Activated effector memory CD4-positive, alpha-beta T cell treated with Interleukin-2 at 50 U/mL for 16 hours (primary cell): ENCODE data around the gene PMM1.
"Not testable (repeated sequence)": the region's sequence is repeated elsewhere in the genome, so short reads cannot be mapped to it uniquely, and the experiment has no call there.

Experiments
- DNase-seq: peaks from one replicate; pipeline ENCODE4 v3.0.0-alpha.2; 2020

The PMM1 gene

DNA sequence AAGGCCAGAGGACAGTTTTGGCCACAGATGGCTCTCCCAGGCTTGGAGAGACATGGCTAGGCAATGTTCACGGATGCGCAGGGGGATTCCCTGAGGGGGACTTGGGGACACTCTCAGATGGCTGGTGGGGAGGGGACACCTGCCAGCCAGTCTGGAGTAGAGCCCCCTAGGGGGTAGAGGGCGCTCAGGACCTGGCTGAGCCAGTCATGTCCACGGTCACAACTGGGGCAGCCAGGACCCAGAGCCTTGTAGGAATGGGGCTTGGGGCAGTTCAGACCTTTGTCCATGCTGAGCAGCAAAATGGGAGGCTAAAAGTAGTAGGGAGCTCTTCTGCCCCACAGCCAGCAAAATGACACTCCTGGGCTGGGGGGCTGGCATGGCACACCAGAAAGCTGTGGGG is 27.2 kb downstream of the PMM1 start:
- no peak for DNase-seq

- DNase-seq, result no peak
Measured at GRCh38 chr22:41561788-41562187, 27.9 kb downstream of the PMM1 start.

DNA sequence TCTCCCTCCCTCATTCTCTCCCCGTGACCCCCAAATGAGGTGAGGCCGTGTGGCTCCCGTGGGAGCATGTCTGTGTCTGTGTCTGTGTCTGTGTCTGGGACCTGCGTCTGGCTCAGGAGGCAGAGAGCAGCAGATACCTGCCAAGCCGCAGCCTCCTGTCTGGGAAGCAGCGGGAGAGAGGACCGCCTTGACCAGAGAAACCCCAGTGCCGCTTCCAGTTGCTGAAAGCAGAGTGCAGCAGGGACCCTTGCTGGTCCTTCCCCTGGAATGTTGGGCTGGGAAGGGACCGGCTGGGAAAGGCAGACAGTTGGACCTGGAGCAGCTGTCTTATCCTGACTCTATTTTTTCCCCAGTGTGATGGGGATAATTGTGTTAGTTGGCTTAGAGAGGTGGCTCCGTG is 28.3 kb downstream of the PMM1 start:
- DNase-seq, result no peak

DNA sequence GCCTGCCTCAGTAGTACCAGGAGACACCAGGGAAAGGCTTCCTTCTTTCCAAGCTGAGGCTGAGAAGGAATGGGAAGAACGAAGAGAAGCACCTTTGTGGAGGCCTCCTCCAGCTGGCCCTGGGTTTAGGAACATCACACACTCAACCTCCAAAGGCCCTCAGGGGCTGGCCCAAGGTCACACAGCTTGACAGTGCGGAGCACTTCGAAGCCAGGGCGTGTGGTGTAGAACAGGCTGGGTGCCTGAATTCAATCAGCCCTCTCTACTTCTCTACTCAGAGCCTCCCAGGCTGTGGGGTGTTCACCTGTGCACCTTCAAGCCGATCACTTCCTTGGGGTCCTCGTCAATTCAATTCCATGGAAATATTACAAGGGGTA is 29.6 kb downstream of the PMM1 start:
- no peak for DNase-seq

DNA sequence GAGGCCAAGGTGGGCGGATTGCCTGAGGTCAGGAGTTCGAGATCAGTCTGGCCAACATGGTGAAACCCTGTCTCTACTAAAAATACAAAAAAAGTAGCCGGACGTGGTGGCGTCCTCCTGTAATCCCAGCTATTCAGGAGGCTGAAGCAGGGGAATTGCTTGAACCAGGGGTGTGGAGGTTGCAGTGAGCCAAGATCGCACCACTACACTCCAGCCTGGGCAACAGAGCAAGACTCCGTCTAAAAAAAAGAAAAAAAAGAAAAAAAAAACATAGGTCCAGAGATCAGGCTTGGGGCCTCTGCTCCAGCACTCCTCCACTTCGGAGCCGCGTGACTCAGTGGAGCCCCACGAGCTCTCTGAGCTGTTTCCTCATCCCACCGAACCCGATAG is 31.4 kb downstream of the PMM1 start:
- DNase-seq, result not testable (repeated sequence)

- no peak for DNase-seq
Measured at GRCh38 chr22:41557401-41558240, 32.0 kb downstream of the PMM1 start.

DNA sequence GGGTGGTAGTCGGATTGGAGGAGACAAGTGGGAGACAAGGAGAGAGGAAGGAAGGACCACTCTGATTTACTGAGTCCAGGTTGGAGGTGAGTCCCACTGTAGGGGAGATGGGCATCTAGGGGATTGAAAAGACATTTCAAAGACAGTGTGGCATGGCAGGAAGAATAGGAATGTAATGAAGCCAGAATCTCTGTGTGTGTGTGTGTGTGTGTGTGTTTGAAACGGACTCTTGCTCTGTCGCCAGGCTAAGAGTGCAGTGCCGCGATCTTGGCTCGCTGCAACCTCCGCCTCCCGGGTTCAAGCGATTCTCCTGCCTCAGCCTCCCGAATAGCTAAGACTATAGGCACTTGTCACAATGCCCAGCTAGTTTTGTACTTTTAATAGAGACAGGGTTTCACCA is 33.1 kb downstream of the PMM1 start:
- DNase-seq, result no peak

DNA sequence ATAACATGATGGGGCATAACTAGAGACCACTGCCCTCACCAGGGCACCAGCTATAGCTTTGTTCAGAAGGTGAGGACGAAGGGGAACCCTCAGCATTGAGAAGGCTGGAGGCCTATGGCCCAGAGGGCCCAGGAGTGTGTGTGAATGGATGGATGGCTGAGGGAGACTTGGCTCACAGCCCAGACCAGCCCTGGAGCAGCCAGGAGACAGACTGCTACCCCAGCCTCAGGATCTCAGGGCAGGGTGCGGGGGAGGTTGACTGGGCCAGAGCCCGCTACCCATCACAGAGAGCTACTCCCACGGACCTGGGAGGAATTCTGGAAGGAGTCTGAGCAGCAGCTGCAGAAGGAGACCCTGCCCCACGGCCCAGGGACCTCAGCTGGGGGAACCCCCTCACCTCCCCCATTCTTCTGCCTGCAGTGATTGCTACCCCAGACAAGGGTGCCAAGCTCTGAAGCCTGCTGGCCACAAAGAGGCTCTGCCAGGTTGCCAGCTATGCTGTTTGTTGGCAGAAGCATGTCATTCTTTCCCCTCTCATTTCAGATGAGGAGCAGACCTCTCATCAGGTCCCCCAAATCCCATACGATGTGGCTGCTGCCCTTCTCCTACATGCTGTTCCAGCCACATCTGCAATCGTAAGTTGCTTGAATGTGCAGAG is 34.2 kb downstream of the PMM1 start:
- no peak for DNase-seq

- no peak for DNase-seq
Measured at GRCh38 chr22:41551877-41552582, 37.6 kb downstream of the PMM1 start.

GRCh38 chr22:41550952-41551491 is 38.6 kb downstream of the PMM1 start:
- DNase-seq, result no peak

- no peak for DNase-seq
Measured at GRCh38 chr22:41548830-41549211, 40.8 kb downstream of the PMM1 start.

DNA sequence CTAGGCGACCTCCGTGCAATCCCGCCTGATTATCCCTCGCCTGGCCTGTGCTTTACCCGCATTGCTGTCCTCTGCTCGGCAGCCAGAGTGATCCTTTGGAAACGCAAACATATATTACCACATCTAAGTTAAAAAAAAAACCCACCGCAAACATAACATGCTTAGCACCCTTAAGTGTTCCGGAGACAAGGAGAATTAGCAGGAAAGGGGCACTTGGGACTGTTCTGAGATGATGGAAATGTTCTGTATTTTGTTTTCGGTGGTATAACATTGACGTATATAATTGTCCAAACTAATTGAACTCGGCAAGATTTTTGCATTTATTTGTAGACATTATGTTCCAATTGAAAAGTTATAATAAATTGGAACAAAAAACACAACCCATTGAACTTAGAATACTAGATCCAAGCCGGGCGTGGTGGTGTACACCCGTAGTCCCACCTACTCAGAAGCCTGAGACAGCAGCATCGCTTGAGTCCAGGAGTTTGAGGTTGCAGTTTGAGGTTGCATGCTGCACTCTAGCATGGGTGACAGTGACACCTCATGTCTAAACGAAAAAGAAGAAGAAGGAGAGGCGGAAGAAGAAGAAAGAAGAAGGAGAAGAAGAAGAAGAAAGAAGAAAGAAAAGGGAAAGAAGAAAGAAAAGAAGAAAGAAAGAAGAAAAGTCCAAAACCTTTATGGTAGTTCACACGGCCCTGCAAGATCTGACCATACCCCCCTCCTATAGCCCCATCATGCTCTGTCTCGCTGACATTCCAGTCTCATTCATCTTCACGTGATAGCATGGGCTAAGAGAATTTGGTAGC is 44.8 kb downstream of the PMM1 start:
- DNase-seq, result no peak

- peak; percentile 96 for DNase-seq
Measured at GRCh38 chr22:41543854-41544670, 45.6 kb downstream of the PMM1 start, which contains the start of gene POLR3H. TSS of gene POLR3H (minus strand) at chr22:41544470. CDS start at chr22:41544101, 369 bp downstream.

DNA sequence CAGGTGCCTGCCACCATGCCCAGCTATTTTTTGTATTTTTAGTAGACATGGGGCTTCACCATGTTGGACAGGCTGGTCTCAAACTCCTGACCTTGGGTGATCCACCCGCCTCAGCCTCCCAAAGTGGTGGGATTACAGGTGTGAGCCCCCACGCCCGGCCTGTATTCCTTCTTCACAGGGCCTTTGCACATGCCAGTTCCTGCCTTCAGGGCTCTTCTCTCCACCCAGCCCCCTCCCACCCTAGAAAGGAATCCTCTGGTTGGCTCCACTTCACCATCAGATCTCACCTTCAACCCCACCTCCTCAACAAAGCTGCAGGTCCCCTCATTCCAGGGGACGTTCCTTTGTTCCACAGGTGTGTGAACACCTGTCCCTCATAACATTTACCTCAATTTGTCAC is 47.4 kb downstream of the PMM1 start:
- DNase-seq, result no peak

- no peak for DNase-seq
Measured at GRCh38 chr22:41541484-41541883, 48.2 kb downstream of the PMM1 start.

DNA sequence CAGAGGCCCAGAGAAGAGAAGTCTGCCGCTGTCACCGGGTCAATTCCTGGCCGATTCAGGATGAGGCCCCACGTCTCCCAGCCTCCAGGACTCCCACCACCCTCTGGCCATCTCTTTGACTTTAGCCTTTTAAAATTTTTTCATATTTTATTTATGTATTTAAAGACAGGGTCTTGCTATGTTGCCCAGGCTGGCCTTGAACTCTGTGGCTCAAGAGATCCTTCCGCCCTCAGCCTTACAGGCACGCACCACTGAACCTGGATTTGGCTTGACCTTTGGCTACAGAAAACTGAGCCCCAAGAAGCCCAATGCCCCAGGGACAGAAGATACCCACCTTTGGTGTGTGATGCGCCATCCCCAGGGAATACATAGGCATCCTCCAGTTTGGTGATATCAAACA is 49.3 kb downstream of the PMM1 start:
- no peak for DNase-seq

- DNase-seq, result no peak
Measured at GRCh38 chr22:41540006-41540315, 49.7 kb downstream of the PMM1 start.

- no peak for DNase-seq
Measured at GRCh38 chr22:41539146-41540005, 50.3 kb downstream of the PMM1 start.

DNA sequence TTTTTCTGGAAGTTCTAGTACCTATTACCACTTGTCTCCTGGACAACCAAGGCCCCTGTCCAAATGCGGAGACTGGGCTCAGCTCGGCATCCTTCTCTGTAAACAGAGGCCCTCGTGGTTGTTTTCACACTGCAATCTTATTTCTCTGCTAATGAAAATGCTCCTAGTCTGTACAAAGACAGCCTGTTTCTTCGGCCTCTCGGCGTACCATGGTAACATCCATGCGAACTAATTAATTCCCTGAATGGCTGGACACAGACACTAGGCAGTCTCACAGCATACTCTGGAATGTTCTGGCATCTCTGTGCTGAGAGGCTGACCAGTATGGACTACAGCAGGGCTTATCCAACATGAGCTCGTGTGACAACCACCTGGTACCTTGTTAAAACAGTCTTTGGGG is 51.1 kb downstream of the PMM1 start:
- no peak for DNase-seq

DNA sequence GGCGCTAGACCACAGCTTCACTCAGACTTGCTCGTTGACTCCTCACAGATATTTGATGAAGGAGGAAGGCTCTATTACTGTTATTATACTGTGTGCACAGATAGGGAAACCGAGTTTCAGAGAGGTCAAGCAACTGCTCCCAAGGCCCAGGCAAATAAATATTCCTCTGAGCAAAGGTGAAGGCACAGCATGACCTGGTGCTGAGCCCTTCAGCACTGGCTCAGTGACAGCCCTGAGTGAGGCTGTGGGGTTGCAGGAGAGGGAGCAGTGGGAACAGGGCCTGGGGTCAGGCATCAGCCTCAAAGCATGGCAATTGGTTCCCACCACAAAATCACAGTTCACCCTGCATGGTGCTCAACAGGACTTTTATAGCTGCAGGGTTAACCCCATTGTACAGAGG is 52.4 kb downstream of the PMM1 start:
- DNase-seq, result no peak

- DNase-seq, result no peak
Measured at GRCh38 chr22:41535244-41535643, 54.4 kb downstream of the PMM1 start.
